ENCODE measurements around the gene MED13. TPM values are rescaled to one million over a fixed set of nuclear protein-coding genes. Genes with fewer than 3 reads are reported as not detected.

The MED13 gene
- total RNA-seq, 1 donor from 2014 or later: 51.4 TPM

DNA sequence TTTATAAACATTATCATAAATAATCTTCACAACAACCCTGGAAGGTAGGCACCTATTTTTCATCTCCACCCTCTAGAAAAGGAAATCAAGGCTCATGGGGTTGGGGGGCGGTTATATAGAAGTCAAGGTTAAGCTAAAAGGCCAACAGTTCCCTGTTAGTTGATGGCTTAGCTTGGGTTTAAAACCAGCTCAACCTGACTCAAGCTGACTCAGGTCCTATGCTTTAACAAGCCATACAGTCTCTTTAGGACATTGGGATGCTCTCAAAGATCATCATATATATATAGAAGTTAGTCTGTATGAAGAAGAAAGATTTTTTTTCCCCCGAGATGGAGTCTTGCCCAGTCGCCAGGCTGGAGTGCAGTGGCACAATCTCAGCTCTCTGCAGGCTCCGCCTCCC lies 44.8 kb upstream of the MED13 start:
- no peak for DNase-seq (ENCODE audit: low spot score)

DNA sequence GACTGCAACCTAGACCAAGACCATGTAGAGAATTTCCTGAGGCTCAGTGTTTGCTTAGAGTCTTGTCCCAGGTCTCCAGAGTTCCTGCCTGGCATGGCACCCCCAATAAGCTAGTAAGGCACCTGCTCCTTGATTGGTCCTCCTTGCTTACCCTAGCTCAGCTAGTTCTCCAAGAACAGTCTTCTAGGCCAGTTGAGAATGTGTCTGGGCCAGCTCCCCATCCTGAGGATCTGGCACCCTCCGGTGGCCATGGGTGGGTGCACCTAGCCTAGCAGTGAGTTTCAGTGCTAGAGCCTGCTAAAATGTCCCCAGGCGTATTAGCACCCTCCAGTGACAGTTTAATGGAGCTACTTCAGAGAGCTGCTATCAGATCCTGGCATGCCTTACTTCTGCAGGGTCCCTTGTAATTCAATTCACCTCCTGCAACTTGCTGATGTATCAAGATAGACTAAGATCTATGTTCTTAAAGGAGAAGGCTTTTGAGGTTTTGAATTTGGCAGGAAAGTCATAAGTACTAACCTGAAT lies 44.4 kb upstream of the MED13 start:
- TF ChIP-seq, protein P1, sequence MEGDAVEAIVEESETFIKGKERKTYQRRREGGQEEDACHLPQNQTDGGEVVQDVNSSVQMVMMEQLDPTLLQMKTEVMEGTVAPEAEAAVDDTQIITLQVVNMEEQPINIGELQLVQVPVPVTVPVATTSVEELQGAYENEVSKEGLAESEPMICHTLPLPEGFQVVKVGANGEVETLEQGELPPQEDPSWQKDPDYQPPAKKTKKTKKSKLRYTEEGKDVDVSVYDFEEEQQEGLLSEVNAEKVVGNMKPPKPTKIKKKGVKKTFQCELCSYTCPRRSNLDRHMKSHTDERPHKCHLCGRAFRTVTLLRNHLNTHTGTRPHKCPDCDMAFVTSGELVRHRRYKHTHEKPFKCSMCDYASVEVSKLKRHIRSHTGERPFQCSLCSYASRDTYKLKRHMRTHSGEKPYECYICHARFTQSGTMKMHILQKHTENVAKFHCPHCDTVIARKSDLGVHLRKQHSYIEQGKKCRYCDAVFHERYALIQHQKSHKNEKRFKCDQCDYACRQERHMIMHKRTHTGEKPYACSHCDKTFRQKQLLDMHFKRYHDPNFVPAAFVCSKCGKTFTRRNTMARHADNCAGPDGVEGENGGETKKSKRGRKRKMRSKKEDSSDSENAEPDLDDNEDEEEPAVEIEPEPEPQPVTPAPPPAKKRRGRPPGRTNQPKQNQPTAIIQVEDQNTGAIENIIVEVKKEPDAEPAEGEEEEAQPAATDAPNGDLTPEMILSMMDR (IDR thresholded peaks at IDR 0.05; ENCODE audit: unreplicated experiment): peak; percentile 38
- no peaks in the 10 kb centered on the region for H3K4me1 Mint-ChIP-seq (ENCODE audit: unreplicated experiment)
- DNase-seq (ENCODE audit: low spot score): peak; percentile 54

More for the DNA sequence above, 44.8 kb upstream of the MED13 start:
- H3K27ac Mint-ChIP-seq (ENCODE audit: unreplicated experiment): no peak overlapping the region
- H3K36me3 Mint-ChIP-seq (ENCODE audit: low read depth, unreplicated experiment): no peaks in the 10 kb centered on the region
- H3K27me3 Mint-ChIP-seq (ENCODE audit: unreplicated experiment): no peaks in the 10 kb centered on the region
- no peaks in the 10 kb centered on the region for H3K9me3 Mint-ChIP-seq (ENCODE audit: unreplicated experiment)
- TF ChIP-seq, protein P1 (IDR thresholded peaks at IDR 0.05; ENCODE audit: unreplicated experiment): no peak
- H3K4me1 Mint-ChIP-seq (ENCODE audit: unreplicated experiment): no peaks in the 10 kb centered on the region
- no peak overlapping the region for H3K4me3 Mint-ChIP-seq (ENCODE audit: unreplicated experiment)

DNA sequence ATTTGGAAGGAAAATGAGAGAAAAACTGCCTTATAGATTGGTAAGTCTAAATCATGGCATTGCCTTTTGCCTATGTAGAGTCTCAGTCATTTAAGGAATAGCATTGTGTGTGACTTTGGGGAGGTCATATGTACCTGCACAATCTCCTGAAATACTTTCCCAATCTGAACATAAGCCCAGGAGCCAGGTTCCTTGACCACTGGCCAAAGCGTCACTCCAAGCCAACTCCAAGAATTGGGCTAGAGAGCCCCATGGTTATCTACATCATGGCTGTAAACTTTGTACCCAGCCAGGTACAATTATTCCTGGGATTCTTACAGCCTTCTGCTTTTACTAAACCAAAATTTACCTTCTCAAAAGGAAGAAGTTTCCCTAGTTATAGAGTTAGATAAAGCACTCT lies 40.8 kb upstream of the MED13 start:
- H3K27ac Mint-ChIP-seq (ENCODE audit: unreplicated experiment): no peak overlapping the region
- H3K4me3 Mint-ChIP-seq (ENCODE audit: unreplicated experiment): no peak overlapping the region
- TF ChIP-seq, protein P1 (IDR thresholded peaks at IDR 0.05; ENCODE audit: unreplicated experiment): no peak
- no peaks in the 10 kb centered on the region for H3K27me3 Mint-ChIP-seq (ENCODE audit: unreplicated experiment)
- H3K9me3 Mint-ChIP-seq (ENCODE audit: unreplicated experiment): no peaks in the 10 kb centered on the region
- H3K4me1 Mint-ChIP-seq (ENCODE audit: unreplicated experiment): no peaks in the 10 kb centered on the region
- no peaks in the 10 kb centered on the region for H3K36me3 Mint-ChIP-seq (ENCODE audit: low read depth, unreplicated experiment)
- no peak for DNase-seq (ENCODE audit: low spot score)

More for the DNA sequence above, 44.4 kb upstream of the MED13 start:
- H3K27ac Mint-ChIP-seq (ENCODE audit: unreplicated experiment): no peak overlapping the region
- no peaks in the 10 kb centered on the region for H3K9me3 Mint-ChIP-seq (ENCODE audit: unreplicated experiment)
- no peaks in the 10 kb centered on the region for H3K27me3 Mint-ChIP-seq (ENCODE audit: unreplicated experiment)
- no peaks in the 10 kb centered on the region for H3K36me3 Mint-ChIP-seq (ENCODE audit: low read depth, unreplicated experiment)
- no peak overlapping the region for H3K4me3 Mint-ChIP-seq (ENCODE audit: unreplicated experiment)

DNA sequence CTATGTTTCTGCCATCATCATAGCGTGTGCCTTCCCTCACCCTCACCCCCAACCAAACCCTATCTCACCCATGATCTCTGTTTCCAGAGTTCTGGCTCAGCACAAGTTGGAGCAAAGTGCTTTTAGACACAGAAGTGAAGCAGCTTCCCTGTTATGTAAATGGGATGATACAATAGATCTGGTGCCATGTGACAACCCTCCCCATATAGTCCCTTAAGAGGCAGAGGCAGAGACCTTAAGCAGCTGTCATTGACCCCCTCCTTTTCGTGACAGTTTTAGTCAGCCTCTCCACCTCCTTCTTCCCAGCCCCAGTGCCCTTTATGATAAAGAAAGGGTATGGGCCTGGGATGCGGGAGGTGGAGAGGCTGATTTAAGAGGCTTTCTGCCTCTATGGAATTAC lies 40.3 kb upstream of the MED13 start:
- Mint-ChIP-seq H3K4me3 (ENCODE audit: unreplicated experiment) (no peak overlapping the region), H3K4me1 (ENCODE audit: unreplicated experiment) (no peaks in the 10 kb centered on the region), H3K27ac (ENCODE audit: unreplicated experiment) (no peak overlapping the region), H3K9me3 (ENCODE audit: unreplicated experiment) (no peaks in the 10 kb centered on the region), H3K36me3 (ENCODE audit: low read depth, unreplicated experiment) (no peaks in the 10 kb centered on the region), H3K27me3 (ENCODE audit: unreplicated experiment) (no peaks in the 10 kb centered on the region)
- TF ChIP-seq, protein P1 (IDR thresholded peaks at IDR 0.05; ENCODE audit: unreplicated experiment): no peak
- no peak for DNase-seq (ENCODE audit: low spot score)

DNA sequence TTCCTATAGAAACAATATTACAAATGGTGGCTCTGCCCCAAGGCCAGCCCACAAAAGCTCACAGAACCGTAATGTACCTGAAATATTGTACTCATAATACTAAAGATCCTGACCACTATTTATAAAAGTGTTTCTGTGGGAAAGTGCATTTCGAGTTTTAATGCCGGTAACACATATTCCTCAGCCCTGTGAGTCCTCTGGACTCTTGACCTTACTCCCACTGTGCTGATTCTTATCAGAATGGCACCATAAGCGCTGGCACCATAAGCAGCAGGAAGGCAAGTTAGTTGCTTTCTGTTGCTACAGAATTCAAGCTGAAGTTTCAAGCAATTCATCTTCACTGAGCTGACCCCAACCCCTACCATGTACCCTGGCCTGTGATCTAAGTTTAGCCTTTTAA lies 36.4 kb upstream of the MED13 start:
- Mint-ChIP-seq H3K27me3 (ENCODE audit: unreplicated experiment) (no peaks in the 10 kb centered on the region), H3K9me3 (ENCODE audit: unreplicated experiment) (no peaks in the 10 kb centered on the region), H3K27ac (ENCODE audit: unreplicated experiment) (no peak overlapping the region), H3K4me3 (ENCODE audit: unreplicated experiment) (no peak overlapping the region), H3K4me1 (ENCODE audit: unreplicated experiment) (no peaks in the 10 kb centered on the region), H3K36me3 (ENCODE audit: low read depth, unreplicated experiment) (no peaks in the 10 kb centered on the region)
- TF ChIP-seq, protein P1 (IDR thresholded peaks at IDR 0.05; ENCODE audit: unreplicated experiment): no peak
- DNase-seq (ENCODE audit: low spot score): no peak

All from endothelial cell (in vitro differentiated cells).